Embryonic facial prominence (tissue), 1 donor: ENCODE measurements around the gene MED28.
"Not testable (repeated sequence)": the region's sequence is repeated elsewhere in the genome, so short reads cannot be mapped to it uniquely, and the experiment has no call there.

Experiments used
- DNase-seq: peaks from one replicate; pipeline ENCODE4 v3.0.0-alpha.2; 2016; ENCODE audit errors: extremely low spot score

Gene MED28

GRCh38 chr4:17614416-17615299 lies at the start of gene MED28:
Gene MED28, plus strand, starts transcription at chr4:17614641. Its CDS starts 14 bp downstream, at chr4:17614655.
- DNase-seq: peak; percentile 90

DNA sequence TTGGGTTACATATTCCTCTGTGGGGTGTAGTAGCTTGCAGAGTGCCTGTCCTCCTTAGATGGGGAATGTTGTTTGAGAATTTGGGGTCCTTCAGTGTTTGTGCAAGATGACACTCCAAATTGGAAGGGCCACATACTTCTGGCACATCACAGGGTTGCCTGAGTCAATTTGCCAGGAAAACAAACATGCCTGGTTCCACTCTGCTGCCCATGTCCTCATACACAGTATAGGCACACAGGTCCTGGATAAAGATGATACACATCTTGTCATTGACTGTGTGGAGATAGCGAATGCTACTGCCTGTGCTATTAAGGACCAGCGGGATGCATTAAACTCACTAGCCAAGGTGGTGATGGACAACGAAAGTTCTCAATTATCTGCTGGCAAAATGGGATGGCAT lies 48.6 kb upstream of the MED28 start:
- DNase-seq: no peak

GRCh38 chr4:17567271-17567670 lies 47.2 kb upstream of the MED28 start:
- no peak for DNase-seq

DNA sequence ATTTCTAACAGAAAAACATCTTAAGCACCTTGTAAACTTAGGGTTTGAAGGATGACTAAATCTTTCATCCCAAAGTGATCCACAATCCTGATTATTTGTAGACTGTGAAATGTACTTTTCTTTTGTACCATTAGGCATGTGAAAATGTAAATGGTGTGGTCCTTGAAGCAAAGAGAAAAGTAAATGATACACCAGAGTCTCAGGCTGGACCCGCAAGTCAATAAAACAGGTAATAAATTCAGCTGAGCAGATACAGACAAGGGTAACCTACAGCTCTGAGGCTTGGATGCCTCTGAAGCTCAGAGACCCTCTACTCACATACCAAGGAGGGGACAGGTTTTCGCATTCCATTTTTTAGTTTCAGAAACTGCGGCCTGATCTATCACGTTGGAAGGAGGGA lies 40.2 kb upstream of the MED28 start:
- DNase-seq: no peak

- DNase-seq: not testable (repeated sequence)
Observed at GRCh38 chr4:17575177-17575576, 39.3 kb upstream of the MED28 start.

GRCh38 chr4:17576932-17577664 lies 37.3 kb upstream of the MED28 start, which contains the start of gene LAP3:
Gene LAP3, plus strand, starts transcription at chr4:17577198. Its CDS starts 268 bp downstream, at chr4:17577466.
- peak; percentile 92 for DNase-seq

GRCh38 chr4:17577665-17578481 lies 36.6 kb upstream of the MED28 start:
- DNase-seq: no peak

GRCh38 chr4:17578482-17578891 lies 36.0 kb upstream of the MED28 start:
- no peak for DNase-seq

DNA sequence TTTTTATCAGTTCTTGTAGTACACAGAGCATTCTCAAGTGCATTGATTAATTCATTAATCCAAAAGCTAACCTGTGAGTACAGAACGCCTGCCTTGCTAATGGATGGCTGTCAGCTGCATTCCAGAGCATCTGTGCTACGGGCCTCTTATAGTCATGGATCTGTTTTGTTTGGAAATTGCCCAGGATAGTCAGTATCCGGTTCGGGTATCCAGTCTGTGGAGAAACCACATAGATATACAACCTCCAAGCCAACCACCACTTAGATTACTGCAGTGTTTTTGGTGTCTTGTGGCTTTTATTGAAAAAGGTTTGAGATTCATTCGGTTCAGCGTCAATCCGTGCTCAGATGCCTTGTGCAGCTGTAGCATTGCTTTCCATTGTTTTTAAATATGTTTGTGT lies 33.5 kb upstream of the MED28 start:
- DNase-seq: no peak

- DNase-seq: no peak
Observed at GRCh38 chr4:17583276-17583675, 31.2 kb upstream of the MED28 start.

GRCh38 chr4:17583941-17584340 lies 30.5 kb upstream of the MED28 start:
- DNase-seq: no peak

- no peak for DNase-seq
Observed at GRCh38 chr4:17584521-17585213, 29.8 kb upstream of the MED28 start.

DNA sequence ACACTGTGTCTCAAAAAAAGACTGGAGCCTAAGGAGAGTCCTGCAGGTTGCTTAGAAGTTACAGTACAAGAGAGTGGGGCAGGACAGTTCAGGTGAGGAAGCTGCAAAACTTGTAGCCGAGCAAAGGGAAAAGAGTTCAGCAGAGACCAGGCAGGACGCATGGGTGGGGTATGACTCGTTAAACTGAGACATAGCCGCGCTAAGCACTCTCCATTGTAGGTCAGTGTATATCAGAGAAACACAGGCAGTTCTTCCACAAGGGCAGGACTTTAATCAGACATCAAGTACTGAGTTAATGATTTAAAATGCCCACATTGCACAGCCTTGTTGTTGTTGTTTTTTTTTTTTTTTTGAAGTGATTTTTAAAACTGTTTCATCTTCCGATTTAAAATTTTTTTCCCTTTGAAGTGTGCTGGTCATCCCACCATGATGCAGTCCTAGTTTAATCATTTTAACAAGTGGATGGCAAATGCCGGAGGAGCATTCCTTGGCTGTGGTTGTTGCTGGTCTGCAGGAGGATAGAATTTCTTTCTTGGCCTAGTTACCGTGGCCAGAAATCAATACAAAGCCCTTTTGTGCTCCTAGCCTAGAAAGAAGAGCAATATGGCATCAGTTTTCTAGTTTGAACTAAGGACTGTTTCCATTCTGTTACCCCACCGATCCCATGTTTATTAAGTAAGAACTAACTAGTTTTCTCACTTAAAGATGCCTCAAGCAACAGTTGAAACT lies 27.2 kb upstream of the MED28 start:
- no peak for DNase-seq

GRCh38 chr4:17589355-17589754 lies 25.1 kb upstream of the MED28 start:
- DNase-seq: no peak

DNA sequence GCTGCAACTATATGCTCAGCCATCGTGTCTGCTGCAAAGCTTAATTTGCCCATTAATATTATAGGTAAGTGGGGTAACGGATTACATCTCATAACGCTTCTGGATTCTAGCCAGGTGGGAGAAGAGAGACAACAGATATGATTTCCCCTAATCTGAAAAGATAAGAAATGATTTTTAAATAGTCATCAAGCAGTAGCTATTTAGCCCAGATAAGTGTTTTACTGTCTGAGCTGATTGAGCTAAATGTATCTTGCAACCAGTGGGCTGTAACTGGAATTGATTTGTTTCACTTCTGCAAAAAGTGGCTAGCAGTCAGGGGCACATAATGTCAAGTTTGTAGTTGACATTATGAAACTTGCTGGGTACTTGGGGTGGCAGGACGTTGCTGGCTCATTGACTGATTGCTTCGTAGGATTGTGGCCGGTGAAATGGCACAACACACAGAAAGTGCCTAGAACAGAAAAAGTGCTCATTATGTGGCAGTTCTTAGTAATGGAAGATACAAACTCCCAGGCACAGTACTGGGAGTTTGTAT lies 18.9 kb upstream of the MED28 start:
- no peak for DNase-seq

- no peak for DNase-seq
Observed at GRCh38 chr4:17597517-17597916, 16.9 kb upstream of the MED28 start.

GRCh38 chr4:17599826-17600225 lies 14.6 kb upstream of the MED28 start:
- no peak for DNase-seq

GRCh38 chr4:17605236-17605635 lies 9.2 kb upstream of the MED28 start:
- no peak for DNase-seq

DNA sequence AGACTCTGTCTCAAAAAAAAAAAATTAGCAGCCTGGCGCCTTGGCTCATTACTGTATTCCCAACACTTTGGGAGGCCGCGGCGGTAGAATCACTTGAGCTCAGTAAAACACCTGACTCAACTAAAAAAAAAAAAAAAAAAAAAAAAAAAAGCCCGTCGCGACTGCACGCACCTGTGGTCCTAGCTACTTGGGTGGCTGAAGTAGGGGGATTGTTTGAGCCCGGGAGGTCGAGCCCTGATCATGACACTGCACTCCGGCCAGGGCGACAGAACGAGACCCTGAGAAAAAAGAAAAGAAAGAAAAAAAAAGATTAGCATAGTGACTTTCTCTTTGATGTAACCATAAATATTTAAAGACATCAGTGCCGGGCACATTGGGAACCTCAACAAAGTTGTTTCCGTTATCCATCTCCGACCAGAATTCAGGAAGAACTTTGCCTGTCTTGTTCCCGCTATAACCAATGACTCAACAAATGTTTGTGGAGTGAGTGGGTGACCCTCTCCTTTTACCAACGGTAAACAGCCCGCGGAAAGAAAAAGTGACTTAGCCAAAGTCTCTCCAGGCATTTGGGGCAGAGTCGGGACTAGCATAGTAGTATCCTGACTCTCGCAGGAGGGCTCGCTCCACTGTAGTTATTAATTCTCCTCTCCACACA lies 553 bp upstream of the MED28 start:
- DNase-seq: no peak

- DNase-seq: no peak
Observed at GRCh38 chr4:17616283-17616682, 1.8 kb downstream of the MED28 start.
